ENCODE data around the gene SLC6A9. TPM values are rescaled to one million over a fixed set of nuclear protein-coding genes. Genes with fewer than 3 reads are reported as not detected.

The SLC6A9 gene
- total and polyA plus RNA-seq, 2 experiments from 2014 or later = 14.4 to 20.0 TPM

GRCh38 chr1:44019466-44019948, 11.8 kb downstream of the SLC6A9 start:
- Histone ChIP-seq H3K9me2 (ENCODE audit: insufficient read depth) (no peaks in the 10 kb centered on the region), H4K20me1 (replicated peaks; ENCODE audit: insufficient read depth) (no peaks in the 10 kb centered on the region; the same call in 1 of the 2 replicates), H3K36me3 (ENCODE audit: insufficient read depth) (no peaks in the 10 kb centered on the region), H3K79me2 (replicated peaks; ENCODE audit: insufficient read depth) (no peaks in the 10 kb centered on the region), H3K4me3 (no peak overlapping the region), H2AFZ (no peak overlapping the region), H3K4me1 (ENCODE audit: insufficient read depth) (no peaks in the 10 kb centered on the region), H3F3A (replicated peaks; ENCODE audit: low read depth) (no peaks in the 10 kb centered on the region), H3K27ac (ENCODE audit: low read depth) (no peak overlapping the region), H3K4me2 (no peak overlapping the region), H3K27me3 (ENCODE audit: insufficient read depth) (no peaks in the 10 kb centered on the region)
- Mint-ChIP-seq H3K27me3 (ENCODE audit: insufficient read depth, low read depth, poor library complexity) (peaks cover 5% of the 10 kb centered on the region), H3K4me1 (peaks cover 5% of the 10 kb centered on the region), H3K36me3 (ENCODE audit: low read depth) (peaks cover 46% of the 10 kb centered on the region), H3K27ac (no peak overlapping the region), H3K4me3 (no peak overlapping the region), H3K9me3 (no peaks in the 10 kb centered on the region)
- no peak for TF ChIP-seq ETS1 (IDR thresholded peaks at IDR 0.05)
- no peak for TF ChIP-seq ZNF331 (CRISPR knock-in tag; IDR thresholded peaks at IDR 0.05; ENCODE audit: low read depth)
- TF ChIP-seq ZNF114 (CRISPR knock-in tag; IDR thresholded peaks at IDR 0.05) = no peak
- TF ChIP-seq JUNB (IDR thresholded peaks at IDR 0.05; ENCODE audit: unreplicated experiment) = no peak
- TF ChIP-seq CTCF (conservative IDR thresholded peaks at IDR 0.05; ENCODE audit: low read depth in 2 of 2) = no peak
- TF ChIP-seq EZH2 (IDR thresholded peaks at IDR 0.05; ENCODE audit: low read depth, unreplicated experiment) = no peak
- TF ChIP-seq NANOG (IDR thresholded peaks at IDR 0.05; ENCODE audit: borderline replicate concordance) = no peak
- TF ChIP-seq REST (IDR thresholded peaks at IDR 0.05; ENCODE audit: unreplicated experiment) = no peak
- no peak for TF ChIP-seq ZNF462 (CRISPR knock-in tag; IDR thresholded peaks at IDR 0.05)
- TF ChIP-seq POLR2AphosphoS5 (IDR thresholded peaks at IDR 0.05; ENCODE audit: low read depth) = no peak
- TF ChIP-seq EZH2phosphoT487 (IDR thresholded peaks at IDR 0.05; ENCODE audit: unreplicated experiment) = no peak
- no peak for TF ChIP-seq CREB1 (CRISPR knock-in tag; IDR thresholded peaks at IDR 0.05; ENCODE audit: low read depth)
- no peak for TF ChIP-seq STAT1 (IDR thresholded peaks at IDR 0.05; ENCODE audit: unreplicated experiment)
- ATAC-seq (no peak; the same call in 2 of the 3 replicates), DNase-seq (ENCODE audit: low spot score) (no peak)

Measured in GM23338 (cell line).